Stimulated activated CD4-positive, alpha-beta T cell treated with anti-CD3 and anti-CD28 coated beads, Interleukin-1b, Interleukin-23, amount 100 ng/mL, for 1 hour (primary cell): ENCODE data around the gene KPNA2.
"Not testable (repeated sequence)": the region's sequence is repeated elsewhere in the genome, so short reads cannot be mapped to it uniquely, and the experiment has no call there.

ENCODE experiments used
- DNase-seq, 2 donors: peaks; one replicate each; pipeline ENCODE4 v3.0.0-alpha.2; 2020; ENCODE audit warnings: low read depth in 2 of 2

The KPNA2 gene

DNA sequence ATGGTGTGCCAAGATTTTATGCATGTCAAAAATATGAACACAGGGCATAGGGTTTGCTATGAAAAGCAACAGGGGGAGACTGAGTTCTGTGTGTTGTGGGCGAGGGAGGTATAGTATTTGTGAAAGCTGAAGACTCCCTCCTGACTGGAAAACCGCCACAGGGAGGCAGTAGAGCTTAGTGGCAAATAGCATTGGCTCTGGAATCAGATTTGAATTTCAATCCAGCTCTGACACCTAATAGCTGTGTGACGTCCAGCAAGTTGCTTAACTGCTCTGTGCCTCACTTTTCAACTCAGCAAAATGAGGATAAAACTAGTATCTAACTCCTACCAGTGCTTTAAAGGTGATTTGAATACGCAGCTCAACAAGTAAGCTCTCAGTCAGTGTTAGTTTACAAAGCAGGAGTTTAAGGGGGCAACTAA lies 22.0 kb downstream of the KPNA2 start:
- peak in 1 of 2 donors; percentile 14 for DNase-seq

DNA sequence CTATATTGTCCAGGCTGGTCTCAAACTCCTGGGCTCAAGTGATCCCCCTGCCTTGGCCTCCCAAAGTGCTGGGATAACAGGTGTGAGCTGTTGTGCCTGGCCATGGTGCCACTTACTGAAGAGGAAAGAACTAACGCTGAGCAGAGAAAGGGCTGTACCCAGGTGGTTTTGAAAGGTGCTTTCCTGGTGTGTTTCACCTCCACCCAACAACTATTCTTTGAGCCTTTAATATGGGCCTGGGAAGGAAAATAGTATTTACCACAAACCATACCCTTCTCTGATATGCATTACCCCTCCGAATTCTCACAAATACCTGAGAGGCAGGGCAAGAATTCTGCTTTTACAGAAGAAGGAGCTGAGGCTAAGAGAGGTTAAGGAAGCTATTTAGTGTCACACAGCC lies 24.8 kb downstream of the KPNA2 start:
- DNase-seq: no peak

DNA sequence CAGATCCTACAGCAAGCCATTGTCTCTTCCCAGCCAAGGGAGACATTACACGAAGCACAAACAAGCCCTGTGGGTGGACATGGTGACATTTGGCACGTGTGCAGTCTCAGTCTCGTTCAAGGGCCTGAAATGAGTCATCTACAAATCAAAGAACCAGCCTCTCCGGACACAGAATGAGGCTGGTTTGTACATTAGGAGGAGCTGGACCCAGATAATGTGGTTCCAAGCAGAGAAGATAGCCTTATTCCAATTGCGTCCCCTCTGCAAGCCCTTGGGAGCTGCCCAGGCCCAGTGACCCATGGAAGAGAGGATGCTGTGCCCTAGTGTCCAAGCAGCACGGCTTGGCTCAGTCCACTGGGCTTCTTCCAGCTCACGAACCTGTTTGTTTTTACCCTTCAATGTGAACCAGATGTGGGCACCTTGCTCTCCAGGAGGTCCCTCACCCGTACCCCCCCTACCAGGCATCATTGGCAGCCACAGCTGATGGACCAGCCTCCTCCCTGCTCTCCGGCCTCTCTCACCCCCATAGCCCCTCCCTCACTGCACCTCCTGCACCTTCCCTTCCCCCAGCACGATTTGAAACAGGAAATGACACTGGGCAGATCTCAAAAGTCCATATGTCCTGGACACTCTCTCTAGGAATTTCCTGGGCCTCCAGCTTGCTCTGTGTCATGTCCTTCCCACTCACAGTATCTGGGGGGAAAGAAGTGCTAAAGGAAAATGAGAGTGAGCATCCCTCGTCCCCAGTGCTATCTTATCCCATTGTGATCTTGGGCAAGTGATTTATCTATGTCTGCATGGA lies 26.2 kb downstream of the KPNA2 start:
- DNase-seq: no peak

DNA sequence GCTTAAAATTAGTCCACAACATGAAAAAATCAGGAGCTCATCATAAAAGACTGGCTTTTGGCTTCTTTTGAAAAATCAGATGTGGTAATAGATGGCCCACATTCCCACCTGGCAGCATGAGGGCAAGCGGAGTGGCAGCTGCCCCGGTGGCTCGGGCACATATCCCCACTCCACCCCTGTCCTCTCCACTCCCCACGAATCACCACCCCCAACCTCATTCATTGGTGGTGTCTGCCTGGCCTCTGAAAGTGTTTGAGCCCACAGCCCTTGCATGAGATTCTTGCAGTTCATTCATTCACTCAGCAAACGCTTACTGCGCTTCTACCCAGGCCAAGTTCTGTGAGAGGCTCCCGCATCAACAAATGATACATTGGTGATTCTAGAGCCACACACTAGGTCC lies 29.8 kb downstream of the KPNA2 start:
- not testable (repeated sequence) for DNase-seq

DNA sequence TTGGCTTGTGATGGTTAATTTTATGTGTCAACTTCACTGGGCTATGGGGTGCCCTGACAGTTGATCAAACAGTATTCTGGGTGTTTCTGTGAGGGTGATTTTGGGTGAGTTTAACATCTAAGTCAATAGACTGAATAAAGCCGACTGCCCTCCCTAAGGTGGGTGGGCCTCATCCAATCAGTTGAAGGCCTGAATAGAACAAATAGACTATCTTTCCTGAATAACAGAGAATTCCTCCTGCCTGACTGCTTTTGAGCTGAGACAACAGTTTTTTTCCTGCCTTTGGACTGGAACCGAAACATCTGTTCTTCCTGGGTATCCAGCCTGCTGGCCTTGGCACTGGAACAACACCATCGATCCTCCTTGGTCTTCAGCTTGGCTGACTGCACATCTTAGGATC lies 33.0 kb downstream of the KPNA2 start:
- not testable (repeated sequence) for DNase-seq

DNA sequence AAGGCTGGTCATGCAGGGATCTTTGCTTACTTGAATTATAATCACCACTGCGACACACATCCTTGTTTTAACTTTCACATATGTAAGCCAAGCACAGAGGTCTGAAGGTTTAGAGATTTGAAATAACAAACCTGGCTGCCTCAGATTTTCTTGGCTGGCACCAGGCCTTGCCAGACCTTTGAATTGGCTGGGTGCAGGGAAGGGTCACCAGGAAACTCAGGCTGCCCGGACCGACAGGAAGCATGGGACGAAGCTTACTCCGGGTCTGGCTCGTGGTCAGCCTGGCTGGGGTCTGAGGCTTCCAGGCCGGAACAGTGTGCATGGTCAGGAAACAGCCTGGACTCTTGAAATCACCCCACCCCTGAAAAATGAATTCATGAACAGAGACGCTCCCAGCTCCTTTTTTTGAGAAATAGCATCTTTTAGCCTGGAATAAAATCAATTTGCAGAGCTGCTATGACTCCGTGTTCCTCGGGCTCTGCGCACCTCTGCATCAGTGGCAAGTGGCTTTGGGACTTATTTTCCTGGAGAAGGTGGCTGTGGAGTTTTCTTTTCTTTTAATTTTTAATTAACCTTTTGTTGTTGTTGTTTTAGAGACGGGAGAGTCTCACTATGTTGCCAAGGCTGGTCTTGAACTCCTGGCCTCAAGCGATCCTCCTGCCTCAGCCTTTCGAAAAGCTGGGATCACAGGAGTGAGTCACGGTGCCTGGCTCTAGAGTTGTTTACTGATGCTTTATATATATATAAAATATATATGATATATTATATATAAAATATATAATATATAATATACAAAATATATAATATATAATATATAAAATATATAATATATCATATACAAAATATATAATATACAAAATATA lies 35.3 kb downstream of the KPNA2 start:
- not testable (repeated sequence) for DNase-seq

DNA sequence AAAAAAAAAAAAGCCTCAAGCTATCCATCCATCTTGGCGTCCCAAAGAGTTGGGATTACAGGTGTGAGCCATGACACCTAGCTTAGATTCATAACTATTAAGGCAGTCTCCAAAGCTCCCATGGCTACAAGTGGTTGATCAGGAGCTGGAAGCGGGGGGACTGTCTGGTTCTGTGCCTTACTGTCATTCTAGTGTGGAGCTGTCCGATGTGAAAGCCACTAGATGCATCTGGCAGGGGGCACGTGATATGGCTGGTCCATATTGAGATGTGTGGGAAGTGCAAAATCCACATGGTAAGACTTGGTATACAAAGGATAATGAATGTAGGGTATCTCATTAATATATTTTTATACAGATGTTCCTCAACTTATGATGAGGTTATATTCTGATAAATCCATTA lies 38.7 kb downstream of the KPNA2 start:
- DNase-seq: no peak

DNA sequence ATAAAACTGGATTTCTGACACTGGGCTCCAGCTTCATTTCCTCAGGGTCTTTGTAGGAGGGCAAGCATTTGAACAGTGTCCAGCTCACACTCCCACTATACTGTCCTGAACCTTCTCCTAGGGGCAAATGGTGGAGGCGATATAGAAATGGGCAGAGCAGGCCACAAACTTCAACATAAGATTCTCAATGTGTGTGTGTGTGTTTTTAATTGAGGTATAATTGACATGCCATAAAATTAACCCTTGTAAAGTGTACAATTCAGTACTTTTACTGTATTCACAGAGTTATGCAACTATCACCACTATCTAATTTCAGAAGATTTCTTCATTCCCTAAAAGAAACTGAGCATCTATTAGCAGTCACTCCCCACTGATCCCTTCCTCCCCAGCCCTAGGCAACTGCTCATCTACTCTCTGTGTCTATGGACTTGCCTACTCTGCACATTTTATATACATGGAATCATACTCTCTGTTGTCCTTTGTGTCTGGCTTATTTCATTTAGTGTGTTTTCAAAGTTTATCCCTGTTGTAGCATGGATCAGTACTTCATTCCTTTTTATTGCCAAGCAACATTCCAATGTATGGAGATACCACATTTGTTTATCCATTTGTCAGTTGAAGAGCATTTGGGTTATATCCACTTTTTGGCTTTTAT lies 40.5 kb downstream of the KPNA2 start:
- DNase-seq: not testable (repeated sequence)

DNA sequence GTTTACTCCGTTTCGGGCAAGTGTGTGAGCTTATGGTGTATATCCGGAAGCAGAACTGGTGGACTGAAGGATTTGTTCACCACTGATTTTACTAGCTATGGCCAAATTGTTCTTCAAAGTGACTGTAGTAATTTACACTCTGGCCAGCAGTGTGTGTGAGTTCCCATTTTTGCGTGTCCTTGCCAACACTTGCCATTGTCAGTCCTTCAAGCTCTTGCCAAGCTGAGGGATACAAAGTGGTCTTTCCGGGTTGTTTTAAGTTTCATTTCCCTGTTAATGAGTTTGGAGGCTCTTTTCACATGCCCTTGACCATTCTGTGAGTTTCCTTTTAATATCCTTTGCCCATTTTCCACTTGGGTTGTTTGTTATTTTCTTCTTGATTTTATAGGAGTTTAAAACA lies 42.0 kb downstream of the KPNA2 start:
- DNase-seq: not testable (repeated sequence)

DNA sequence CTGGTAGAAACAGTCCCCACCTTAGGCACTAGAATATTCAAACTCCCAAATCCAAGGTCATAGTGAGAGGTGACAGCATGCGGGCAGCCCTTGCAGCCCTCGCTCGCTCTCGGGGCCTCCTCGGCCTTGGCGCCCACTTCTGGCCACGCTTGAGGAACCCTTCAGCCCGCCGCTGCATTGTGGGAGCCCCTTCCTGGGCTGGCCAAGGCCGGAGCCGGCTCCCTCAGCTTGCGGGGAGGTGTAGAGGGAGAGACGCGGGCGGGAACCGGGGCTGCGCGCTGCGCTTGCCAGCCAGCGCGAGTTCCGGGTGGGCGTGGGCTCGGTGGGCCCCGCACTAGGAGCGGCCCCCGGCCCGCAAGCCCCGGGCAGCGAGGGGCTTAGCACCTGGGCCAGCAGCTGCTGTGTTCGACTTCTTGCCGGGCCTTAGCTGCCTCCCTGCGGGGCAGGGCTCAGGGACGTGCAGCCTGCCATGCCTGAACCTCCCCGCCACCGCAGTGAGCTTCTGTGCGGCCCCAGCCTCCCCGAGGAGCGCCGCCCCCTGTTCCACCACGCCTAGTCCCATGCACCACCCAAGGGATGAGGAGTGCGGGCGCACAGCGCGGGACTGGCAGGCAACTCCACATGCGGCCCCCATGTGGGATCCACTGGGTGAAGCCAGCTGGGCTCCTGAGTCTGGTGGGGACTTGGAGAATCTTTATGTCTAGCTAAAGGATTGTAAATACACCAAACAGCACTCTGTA lies 45.0 kb downstream of the KPNA2 start:
- no peak for DNase-seq

DNA sequence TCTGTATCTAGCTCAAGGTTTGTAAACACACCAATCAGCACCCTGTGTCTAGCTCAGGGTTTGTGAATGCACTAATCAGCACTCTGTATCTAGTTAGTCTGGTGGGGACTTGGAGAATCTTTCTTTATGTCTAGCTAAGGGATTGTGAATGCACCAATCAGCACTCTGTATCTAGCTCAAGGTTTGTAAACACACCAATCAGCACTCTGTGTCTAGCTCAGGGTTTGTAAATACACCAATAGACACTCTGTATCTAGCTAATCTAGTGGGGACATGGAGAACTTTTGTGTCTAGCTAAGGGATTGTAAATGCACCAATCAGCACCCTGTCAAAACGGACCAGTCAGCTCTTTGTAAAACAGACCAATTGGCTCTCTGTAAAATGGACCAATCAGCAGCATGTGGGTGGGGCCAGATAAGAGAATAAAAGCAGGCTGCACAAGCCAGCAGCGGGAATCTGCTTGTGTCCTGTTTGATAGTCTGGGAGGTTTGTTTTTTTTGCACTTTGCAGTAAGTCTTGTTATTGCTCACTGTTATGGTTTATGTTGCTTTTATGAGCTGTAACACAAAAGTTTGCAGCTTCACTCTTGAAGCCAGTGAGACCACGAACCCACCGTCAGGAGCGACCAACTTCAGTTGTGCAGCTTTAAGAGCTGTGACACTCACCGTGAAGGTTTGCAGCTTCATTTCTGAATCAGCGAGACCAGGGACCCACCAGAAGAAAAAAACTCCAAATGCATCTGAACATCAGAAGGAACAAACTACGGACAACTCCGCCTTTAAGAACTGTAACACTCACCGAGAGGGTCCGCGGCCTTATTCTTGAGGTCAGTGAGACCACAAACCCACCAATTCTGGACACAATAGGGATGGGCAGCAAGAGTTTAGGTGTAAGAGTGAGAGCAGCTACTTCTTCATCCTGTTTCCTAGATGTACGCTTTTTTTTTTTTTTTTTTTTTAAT lies 46.0 kb downstream of the KPNA2 start:
- DNase-seq: not testable (repeated sequence)

DNA sequence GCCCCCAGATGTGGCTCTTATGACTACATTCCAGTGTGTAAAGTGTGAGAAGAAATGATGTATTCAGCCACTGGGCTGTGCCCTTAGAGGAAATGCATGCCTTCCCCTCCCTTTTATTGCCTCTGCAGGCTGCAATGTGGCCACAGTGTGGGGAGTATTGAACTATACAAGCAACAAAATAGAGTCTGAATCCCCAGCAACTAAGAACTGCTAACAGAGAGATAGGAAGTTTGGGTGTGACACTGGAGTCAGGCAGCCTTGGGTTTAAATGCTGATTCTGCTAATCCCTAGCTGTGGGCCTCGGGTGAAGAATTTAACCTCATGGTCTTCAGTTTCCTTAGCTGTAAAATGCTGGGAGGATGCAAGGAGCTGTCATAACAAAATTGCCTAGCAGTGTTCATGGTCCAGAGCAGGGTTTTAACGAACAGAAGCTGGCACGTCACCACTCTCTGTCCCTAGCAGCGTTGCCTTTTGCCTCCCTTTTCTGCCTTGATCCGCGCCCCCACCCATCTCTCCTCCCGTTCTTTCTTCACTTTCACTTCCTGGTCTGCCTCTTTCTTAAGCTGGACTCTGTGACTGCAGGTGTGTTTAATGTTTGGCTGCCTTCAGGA lies 50.3 kb downstream of the KPNA2 start:
- DNase-seq: no peak

DNA sequence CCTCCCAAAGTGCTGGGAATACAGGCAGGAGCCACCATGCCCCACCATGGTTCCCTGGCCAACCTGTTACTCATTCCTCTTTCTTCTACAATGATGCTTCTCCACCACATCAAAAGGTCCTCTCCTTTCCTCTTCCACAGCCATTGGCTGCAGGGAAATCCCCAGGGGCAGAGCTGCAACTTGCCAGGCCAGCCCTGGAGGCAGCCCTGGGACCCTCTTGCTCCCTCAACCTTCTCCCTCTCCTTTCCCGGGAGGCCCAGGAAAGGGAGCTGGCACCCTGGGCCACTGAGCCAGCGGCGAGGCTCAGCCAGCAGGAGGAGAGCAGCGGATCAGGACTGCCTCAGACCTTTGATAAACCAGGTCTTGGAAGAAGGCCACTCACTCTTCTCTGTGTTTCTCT lies 51.1 kb downstream of the KPNA2 start:
- not testable (repeated sequence) for DNase-seq

DNA sequence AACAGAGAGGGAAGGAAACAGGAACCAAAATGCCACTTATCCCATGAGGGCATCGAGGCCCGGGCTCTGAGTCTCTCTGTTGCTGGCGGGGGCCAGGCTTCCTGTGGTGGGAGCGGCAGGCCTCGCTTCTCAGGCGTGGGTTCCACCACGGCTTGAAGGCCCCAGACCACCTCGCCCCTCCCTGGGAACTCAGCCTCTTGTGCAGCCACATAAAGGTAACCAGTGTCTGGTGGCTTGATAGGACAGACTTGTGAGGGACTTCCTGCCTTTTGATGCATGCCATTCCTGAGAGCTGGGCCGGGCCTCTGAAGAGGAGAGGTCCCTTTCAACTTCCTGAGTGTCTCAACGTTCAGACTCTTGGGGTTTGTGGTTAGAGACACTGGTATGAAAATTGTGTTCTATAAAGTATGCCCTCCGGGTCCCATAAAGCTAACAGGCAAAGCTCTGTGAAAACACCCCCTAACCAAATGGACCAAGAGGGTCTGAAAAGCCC lies 51.6 kb downstream of the KPNA2 start:
- not testable (repeated sequence) for DNase-seq

DNA sequence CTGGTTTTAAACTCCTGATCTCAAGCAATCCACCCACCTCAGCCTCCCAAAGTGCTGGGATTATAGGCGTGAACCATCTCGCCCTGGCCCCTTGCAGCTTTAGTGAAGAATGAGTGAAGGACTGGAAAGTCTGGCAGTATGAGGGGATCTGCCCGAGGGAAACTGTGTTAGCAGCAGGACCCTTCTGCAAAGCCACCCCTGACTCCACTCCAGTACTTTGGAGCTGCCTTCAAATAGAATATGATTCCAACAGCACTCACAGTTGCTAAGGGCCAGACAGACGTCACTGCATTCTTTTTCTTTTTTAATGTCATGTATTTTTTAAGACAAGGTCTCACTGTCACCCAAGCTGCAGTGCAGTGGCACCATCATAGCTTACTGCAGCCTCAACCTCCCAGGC lies 52.3 kb downstream of the KPNA2 start:
- DNase-seq: no peak

DNA sequence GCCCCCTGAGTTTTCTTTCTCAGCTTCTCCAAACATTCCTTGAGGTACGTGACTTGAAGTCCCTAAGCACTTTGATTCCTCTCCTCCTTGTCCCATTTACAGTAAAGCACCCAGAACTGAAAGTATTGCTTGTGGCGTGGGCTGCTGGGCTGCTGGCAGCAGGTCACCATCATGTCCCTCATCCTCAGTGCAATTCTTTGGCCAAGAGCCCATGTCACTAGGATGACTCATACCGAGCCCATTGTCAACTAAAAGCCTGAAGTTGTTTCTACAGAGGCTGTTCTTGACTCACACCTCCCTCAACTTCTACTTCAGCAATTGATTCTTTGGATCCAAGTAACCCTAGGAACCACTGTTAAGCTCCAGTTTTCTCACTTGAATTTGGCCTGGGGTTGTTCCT lies 54.3 kb downstream of the KPNA2 start:
- DNase-seq: no peak

DNA sequence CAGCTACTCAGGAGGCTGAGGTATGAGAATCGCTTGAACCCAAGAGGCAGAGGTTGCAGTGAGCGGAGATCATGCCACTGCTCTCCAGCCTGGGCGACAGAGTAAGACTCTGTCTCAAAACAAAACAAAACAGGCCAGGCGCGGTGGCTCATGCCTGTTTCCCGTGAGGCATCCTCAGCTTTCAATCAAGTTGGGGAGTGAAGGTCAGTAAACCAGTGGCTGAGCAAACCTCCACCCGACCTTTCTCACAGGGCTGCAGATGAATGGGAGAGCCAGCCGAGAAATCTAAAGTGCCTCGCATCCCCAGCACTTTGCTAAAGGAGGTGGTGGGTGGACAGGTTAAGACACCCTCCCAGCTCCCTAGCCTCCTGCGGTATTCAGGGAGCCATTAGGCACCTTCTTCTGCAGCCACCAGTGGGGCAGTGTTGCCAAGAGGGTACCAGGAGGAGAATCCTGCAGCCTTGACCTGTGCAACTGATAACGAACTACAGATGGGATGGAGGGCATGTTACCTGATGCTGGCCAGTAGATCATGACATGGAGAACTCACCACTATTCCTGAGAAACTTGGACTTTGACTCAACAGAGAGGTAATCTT lies 59.0 kb downstream of the KPNA2 start:
- no peak for DNase-seq

DNA sequence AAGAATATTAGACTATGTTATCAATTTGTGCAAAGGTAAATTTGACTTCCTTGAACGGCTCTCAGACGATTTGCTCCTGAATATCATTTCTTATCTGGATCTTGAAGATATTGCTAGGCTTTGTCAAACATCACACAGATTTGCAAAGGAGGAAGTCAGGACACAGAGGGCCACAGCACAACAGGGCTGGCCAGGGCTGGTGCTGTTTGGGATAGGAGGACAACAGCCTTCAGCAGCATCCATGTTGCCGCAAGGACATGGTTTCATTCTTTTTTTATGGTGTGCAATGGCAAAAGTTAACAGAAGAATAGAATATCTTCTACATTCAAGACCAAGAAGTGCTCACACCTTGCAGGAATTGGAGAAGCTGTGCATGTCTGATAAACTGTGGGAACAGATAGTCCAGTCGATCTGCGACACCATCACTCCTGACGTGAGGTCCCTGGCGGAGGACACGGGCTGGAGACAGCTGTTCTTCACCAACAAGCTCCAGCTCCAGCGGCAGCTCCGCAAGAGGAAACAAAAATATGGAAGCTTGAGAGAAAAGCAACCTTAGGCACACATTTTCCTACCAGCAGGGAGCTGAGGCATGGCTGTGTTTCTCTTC lies 59.8 kb downstream of the KPNA2 start:
- DNase-seq: no peak

DNA sequence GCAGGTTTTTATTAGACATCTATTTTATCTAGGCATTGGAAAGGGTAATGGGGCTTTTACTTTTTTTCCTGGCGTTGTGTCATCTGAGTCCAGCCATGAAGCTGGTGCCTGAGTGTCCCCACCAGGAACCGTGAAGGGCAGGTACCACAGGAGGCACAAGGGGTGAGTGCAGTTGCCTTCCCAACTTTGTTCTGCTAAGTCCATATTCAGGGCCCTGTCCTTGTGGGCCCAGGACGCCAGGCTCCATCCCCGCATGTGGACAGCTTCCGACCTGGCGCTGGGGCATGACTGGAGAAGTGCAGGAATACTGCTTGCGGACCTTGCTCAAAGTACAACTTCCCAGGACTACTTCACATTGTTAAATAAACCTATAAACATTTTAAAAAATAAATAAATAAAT lies 60.6 kb downstream of the KPNA2 start:
- DNase-seq: no peak
